Activated naive CD4-positive, alpha-beta T cell treated with anti-CD3 and anti-CD28 coated beads for 36 hours (primary cell): ENCODE data around the gene COL23A1. TPM values are rescaled to one million over a fixed set of nuclear protein-coding genes. Genes with fewer than 3 reads are reported as not detected.

ENCODE experiments used
- CTCF ChIA-PET: fragments of 350-600 bp; sonication (Branson Sonifier 250); formaldehyde crosslinking; loops from one replicate; lab custom pipeline; 2021; ENCODE audit warnings: antibody characterized with exemption; lab: Charles Lee
- DNase-seq: peaks from one replicate; pipeline ENCODE4 v3.0.0-alpha.2; 2020
- H3K27ac Mint-ChIP-seq: one replicate; pipeline ENCODE4 v1.8.0; 2021; ENCODE audit warnings: mild to moderate bottlenecking, mixed read lengths
- H3K27me3 Mint-ChIP-seq: one replicate; pipeline ENCODE4 v1.8.0; 2021; ENCODE audit warnings: low read depth, mixed read lengths
- H3K36me3 Mint-ChIP-seq: one replicate; pipeline ENCODE4 v1.8.0; 2021; ENCODE audit warnings: low read depth, mixed read lengths
- H3K4me1 Mint-ChIP-seq: one replicate; pipeline ENCODE4 v1.8.0; 2021; ENCODE audit warnings: low read depth, mixed read lengths
- H3K4me3 Mint-ChIP-seq: one replicate; pipeline ENCODE4 v1.8.0; 2021; ENCODE audit warnings: mild to moderate bottlenecking, moderate library complexity, mixed read lengths
- H3K9me3 Mint-ChIP-seq: one replicate; pipeline ENCODE4 v1.8.0; 2021; ENCODE audit warnings: mixed read lengths
- intact Hi-C: fragments of 100-400 bp; cut with micrococcal nuclease; formaldehyde crosslinking; loops from one replicate; pipeline ENCODE4 v1.15.1; 2023
- total RNA-seq, 2 experiments: library from RNA; stranded (reverse); gene quantifications; one replicate each; pipeline ENCODE4 v1.2.3, GENCODE V29; 2021

COL23A1 gene
- total RNA-seq, 2 experiments from 2014 or later: 0.07 TPM; not detected in 1

DNA sequence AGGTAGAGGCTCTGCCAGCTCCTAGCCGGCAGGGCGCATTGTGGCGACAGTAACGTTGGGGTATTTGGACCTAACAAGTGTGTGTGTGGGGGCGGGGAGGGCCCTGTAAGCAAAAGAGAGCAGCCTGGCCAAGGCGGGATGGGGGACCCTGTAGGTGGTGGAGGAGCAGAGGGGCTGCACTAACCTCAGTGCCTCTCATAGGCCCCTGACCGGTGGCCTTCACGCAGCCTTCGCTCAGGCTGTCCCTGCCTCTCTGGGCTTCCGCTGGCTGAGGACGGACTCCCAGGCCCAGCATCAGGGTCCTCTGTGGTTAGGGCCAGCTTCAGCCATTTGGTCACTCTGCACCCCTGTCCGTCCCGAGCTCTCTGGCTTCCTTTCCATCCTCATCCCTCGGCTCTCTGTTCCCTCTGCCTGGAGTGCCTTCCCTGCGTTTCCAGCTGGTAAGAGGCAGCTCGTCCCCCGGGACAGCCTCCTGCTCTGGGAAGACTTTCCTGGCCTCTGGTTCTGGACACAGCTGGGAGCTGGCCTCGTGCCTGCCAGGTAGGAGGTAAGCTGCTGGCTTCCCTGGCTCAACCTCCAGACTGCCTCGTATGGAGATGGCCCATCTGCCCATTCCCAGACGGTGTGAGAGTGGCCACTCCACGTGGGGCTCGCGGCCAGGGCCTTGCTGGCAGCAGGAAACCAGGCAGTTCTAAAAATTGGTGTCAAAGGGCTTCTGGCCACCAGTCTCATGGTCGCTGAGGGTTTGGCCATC lies 318.3 kb downstream of the COL23A1 start:
- CTCF ChIA-PET: interaction anchor here (2.4 kb wide), 1 partner anchor 12 kb away, joined by 9 read pairs; no protein-coding TSS in a partner anchor
- DNase-seq: no peak
- Mint-ChIP-seq H3K36me3 (no peaks in the 10 kb centered on the region), H3K27me3 (no peaks in the 10 kb centered on the region), H3K27ac (no peak overlapping the region), H3K4me3 (no peak overlapping the region), H3K9me3 (peaks cover 3% of the 10 kb centered on the region), H3K4me1 (no peaks in the 10 kb centered on the region)
- intact Hi-C loops: no loop called here

DNA sequence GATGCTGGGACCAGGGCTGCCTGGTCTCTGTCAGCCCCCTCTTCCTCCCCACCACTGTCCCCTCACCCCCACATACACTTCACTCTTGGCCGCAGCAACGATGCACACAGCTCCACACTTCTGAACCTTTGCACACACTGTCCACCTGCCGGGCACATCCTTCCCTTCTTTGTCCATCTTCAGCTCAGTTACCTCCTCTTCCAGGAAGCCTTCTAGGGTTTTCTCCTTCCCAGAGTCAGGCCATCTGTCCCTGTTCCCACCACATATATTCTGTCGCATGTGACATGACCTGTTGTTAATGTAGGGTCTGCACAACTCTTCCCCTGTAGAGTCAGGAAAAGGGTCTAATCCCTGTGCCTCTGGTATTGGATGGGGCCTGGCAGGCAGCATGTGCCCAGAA lies 319.0 kb downstream of the COL23A1 start:
- intact Hi-C loops: no loop called here
- H3K4me3 Mint-ChIP-seq: no peak overlapping the region
- no peaks in the 10 kb centered on the region for H3K27me3 Mint-ChIP-seq
- H3K27ac Mint-ChIP-seq: no peak overlapping the region
- CTCF ChIA-PET: interaction anchor here (1.2 kb wide), 1 partner anchor 8 kb away, joined by 3 read pairs; no protein-coding TSS in a partner anchor
- DNase-seq: no peak
- H3K9me3 Mint-ChIP-seq: peaks cover 3% of the 10 kb centered on the region
- H3K4me1 Mint-ChIP-seq: no peaks in the 10 kb centered on the region
- no peaks in the 10 kb centered on the region for H3K36me3 Mint-ChIP-seq

DNA sequence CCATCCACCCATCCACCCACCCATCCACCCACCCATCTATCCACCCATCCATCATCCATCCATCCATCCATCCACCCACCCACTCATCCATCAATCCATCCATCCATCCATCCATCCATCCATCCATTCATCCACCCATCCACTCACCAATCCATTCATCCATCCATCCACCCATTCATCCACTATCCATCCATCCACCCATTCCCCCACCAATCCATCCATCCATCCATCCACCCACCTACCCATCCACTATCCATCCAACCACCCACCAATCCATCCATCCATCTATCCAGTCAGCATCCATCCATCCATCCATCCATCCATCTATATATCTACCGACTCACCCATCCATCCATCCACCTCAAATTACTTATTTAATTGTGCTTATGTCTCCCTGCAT lies 320.7 kb downstream of the COL23A1 start:
- Mint-ChIP-seq H3K9me3 (no peaks in the 10 kb centered on the region), H3K36me3 (no peaks in the 10 kb centered on the region), H3K4me3 (no peak overlapping the region), H3K27me3 (no peaks in the 10 kb centered on the region), H3K27ac (no peak overlapping the region), H3K4me1 (no peaks in the 10 kb centered on the region)
- intact Hi-C loops: no loop called here
- CTCF ChIA-PET: no interaction called here
- no peak for DNase-seq

DNA sequence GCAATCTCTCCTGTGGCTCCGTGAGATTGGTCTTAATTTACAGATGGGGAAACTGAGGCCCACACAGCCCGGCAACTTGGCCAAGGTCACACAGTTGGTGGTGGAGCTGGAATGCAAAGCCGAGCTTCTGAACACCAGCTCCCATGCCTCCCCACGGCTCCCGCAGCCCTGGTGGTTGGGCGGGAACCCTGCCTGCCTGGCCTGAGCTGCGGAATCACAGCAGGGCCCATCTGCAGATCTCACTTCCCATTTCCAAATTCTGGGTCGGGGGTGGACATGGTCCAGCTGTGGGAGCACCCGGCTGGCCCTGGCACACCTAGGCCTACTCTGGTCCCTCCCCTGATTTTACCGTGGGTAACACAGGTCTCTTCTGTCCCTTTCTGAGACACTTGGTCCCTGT lies 322.3 kb downstream of the COL23A1 start:
- Mint-ChIP-seq H3K27ac (no peak overlapping the region), H3K4me3 (no peak overlapping the region)
- CTCF ChIA-PET: no interaction called here

DNA sequence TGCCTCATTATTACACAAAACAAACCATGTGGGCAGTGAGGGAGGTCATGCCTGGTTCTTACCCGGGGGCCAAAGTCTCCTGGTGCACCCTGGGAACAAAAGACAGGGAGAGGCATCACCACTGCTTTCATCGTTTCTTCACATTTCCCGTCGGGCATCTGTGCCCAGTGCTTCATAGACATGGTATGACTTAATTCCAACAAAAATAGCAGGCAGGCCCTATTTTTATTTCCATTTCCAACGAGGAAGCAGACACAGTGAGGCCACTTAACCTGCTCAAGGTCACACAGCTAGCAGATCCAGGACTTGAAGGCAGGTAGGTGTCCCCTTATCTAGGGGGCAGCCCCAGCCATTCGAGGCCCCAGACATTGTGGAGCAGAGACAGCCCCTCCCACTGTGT lies 322.9 kb downstream of the COL23A1 start:
- H3K27ac Mint-ChIP-seq: no peak overlapping the region
- DNase-seq: no peak
- no peak overlapping the region for H3K4me3 Mint-ChIP-seq
- no peaks in the 10 kb centered on the region for H3K4me1 Mint-ChIP-seq
- no peaks in the 10 kb centered on the region for H3K36me3 Mint-ChIP-seq
- no peaks in the 10 kb centered on the region for H3K27me3 Mint-ChIP-seq
- intact Hi-C loops: no loop called here
- CTCF ChIA-PET: no interaction called here
- no peaks in the 10 kb centered on the region for H3K9me3 Mint-ChIP-seq

More for the DNA sequence above, 322.3 kb downstream of the COL23A1 start:
- intact Hi-C loops: no loop called here
- Mint-ChIP-seq H3K4me1 (no peaks in the 10 kb centered on the region), H3K27me3 (no peaks in the 10 kb centered on the region), H3K9me3 (no peaks in the 10 kb centered on the region), H3K36me3 (no peaks in the 10 kb centered on the region)
- no peak for DNase-seq

DNA sequence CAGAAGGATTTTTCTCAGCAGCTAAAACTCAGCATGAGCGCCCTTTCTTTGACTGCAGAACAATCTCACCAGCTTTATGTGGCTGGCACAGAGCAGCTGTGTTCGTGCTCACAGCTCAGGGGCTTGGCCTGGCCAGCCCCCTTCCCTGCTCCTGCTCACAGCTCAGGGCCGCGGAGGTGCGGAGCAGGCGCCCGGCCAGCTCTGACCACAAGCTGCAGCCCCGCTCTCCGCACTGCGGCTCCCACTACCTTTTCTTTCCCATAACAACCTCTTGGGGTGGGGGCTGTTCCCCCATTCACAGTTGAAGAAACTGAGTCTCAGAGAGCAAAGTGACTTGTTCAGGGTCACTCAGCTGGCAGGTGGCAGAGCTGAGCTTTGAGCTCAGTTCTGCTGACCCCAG lies 323.6 kb downstream of the COL23A1 start:
- Mint-ChIP-seq H3K4me1 (no peaks in the 10 kb centered on the region), H3K9me3 (no peaks in the 10 kb centered on the region), H3K27ac (no peak overlapping the region), H3K27me3 (no peaks in the 10 kb centered on the region), H3K4me3 (no peak overlapping the region), H3K36me3 (no peaks in the 10 kb centered on the region)
- CTCF ChIA-PET: no interaction called here
- no peak for DNase-seq
- intact Hi-C loops: no loop called here

DNA sequence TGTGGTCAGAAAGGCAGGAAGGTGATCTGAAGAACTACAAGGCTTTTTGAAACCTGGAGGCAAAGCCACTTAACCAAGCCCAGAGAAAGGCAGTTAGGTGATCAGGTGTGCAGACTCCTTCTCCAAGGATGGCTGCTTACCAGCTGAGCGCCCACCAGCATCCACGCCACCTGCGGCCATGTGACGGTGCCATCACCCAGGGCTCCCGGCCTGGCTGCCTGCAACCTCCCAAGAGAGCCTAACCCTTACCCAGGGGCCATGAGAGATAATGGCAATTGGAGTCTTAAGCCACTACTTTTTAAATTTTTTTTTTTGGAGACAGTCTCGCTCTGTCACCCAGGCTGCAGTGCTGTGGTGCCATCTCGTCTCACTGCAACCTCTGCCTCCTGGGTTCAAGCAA lies 324.4 kb downstream of the COL23A1 start:
- no peak for DNase-seq
- H3K27ac Mint-ChIP-seq: no peak overlapping the region
- CTCF ChIA-PET: interaction anchor here (0.7 kb wide), 1 partner anchor 12 kb away, joined by 4 read pairs; no protein-coding TSS in a partner anchor
- H3K27me3 Mint-ChIP-seq: no peaks in the 10 kb centered on the region
- no peaks in the 10 kb centered on the region for H3K36me3 Mint-ChIP-seq
- no peaks in the 10 kb centered on the region for H3K4me1 Mint-ChIP-seq
- intact Hi-C loops: no loop called here
- H3K9me3 Mint-ChIP-seq: no peaks in the 10 kb centered on the region
- H3K4me3 Mint-ChIP-seq: no peak overlapping the region

DNA sequence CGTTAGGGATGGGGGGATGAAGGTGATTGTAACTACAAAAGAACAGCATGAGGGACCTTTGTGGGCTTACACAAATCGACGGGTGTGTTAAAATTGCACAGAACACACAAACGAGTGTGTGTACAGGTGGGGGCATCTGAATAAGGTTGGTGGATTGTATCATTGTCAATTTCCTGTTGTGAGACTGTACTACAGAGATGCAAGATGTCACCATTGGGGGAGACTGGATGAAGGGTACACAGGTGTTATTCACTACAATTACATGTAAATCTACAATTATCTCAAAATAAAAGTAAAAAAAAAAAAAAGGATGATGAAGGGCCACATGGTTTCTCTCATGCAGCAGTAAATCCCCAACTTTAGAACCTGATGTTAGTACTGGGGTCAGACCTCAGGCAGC lies 326.1 kb downstream of the COL23A1 start:
- no peaks in the 10 kb centered on the region for H3K27me3 Mint-ChIP-seq
- H3K4me3 Mint-ChIP-seq: no peak overlapping the region
- no peaks in the 10 kb centered on the region for H3K4me1 Mint-ChIP-seq
- CTCF ChIA-PET: no interaction called here
- no peak for DNase-seq
- H3K36me3 Mint-ChIP-seq: no peaks in the 10 kb centered on the region
- intact Hi-C loops: no loop called here
- no peaks in the 10 kb centered on the region for H3K9me3 Mint-ChIP-seq
- H3K27ac Mint-ChIP-seq: no peak overlapping the region

DNA sequence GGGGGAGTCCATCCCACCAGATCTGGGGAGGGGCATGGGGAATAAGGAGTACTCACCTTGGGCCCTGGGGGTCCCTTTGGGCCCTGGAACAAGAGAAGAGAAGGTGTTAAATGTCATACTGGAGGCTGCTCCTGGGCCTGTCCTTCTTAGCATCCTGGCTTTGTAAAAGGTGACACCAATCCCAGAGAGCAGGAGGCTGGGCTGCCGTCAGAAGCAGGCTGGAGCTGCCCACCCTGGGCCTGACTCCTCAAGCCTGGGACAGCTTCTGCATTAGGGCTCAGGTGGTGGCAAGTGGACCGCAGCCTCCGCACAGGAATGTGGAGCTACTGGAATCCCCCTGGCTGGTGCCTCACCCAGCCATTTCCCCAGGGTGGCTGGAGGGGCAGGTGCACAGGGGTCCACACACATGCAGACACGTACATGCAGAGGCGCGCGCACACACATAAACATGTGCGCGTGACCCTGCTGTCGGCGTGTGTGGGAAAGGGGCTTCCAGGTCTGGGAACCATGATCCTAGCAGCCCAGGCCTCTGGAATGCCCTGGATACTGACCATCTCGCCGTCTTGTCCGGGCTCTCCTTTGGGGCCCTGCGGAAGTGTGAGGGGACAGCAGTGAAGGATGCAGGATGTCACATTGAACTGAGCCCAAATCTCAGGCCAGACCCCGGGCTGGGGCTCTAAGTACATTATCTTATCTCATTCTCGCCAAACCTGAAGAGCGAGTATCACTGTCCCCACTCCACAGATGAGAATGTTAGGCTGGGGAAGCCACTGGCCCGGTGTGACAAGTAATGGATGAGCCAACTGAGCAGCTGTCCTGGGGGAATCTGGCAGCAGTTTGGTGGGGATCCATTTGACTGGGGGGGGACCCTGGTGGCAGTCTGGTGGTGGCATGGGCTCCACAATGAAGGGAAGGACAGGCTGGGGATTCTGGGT lies 328.3 kb downstream of the COL23A1 start:
- CTCF ChIA-PET: no interaction called here
- H3K9me3 Mint-ChIP-seq: no peaks in the 10 kb centered on the region
- H3K27me3 Mint-ChIP-seq: no peaks in the 10 kb centered on the region
- DNase-seq: no peak
- no peaks in the 10 kb centered on the region for H3K4me1 Mint-ChIP-seq
- intact Hi-C loops: no loop called here
- no peak overlapping the region for H3K27ac Mint-ChIP-seq
- no peaks in the 10 kb centered on the region for H3K36me3 Mint-ChIP-seq
- H3K4me3 Mint-ChIP-seq: no peak overlapping the region

DNA sequence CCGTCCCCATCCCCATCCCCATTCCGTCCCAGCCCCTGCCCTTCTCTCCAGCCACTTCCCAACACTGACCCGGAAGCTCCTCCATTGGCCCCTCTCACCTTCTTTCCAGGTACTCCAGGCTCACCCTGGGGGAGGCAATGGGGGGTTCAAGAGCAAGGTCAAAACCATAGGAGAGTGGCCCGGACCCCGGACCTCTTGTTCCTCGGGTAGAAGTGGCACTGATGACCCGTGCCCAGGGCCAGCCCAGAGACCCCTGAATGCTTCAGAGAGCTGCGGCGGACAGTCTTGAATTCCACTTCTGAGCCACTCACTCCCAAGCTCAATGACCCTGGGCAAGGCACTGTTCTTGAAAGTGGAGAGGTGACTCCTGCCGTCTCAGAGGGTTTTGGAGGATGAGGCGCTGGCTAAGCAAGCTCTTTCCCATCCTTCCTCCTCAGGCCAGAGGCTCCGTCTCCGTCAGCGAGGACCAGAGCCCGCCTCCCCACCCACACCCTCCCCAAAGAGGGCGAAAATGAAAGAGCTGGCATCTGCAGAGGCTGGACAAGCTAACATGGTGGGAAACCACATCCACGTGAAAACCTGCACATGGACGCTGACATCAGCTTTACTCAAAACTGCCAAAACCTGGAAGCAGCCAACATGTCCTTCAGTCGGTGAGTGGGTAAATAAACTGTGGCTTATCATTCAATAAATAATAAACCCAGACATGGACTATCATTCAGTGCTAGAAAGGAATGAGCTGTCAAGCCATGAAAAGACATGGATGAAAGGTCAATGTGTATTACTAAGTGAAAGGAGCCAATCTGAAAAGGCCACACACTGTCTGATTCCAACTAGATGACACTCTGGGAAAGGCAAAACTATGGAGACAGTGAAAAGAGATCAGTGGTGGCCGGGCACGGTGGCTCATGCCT lies 330.3 kb downstream of the COL23A1 start:
- Mint-ChIP-seq H3K27ac (no peak overlapping the region), H3K4me3 (no peak overlapping the region), H3K36me3 (no peaks in the 10 kb centered on the region), H3K4me1 (no peaks in the 10 kb centered on the region), H3K9me3 (no peaks in the 10 kb centered on the region), H3K27me3 (no peaks in the 10 kb centered on the region)
- no peak for DNase-seq
- CTCF ChIA-PET: no interaction called here
- intact Hi-C loops: no loop called here

DNA sequence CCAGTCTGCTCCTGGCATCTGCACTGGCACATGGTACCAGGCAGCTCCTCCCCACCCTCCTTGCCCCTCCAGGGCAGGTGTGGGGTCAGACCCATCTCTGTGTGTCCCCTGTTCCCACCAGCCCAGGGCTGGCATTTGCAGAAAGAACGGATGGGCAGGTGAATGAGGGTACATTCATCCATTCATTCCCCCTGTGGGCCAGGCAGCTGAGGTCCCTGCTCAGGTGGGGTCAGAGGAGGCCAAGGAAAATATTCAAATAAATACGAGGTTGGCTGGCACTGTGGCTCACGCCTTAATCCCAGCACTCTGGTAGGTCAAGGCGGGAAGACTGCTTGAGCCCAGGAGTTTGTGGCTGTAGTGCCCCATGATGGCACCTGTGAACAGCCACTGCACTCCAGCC lies 332.5 kb downstream of the COL23A1 start:
- no peak overlapping the region for H3K4me3 Mint-ChIP-seq
- CTCF ChIA-PET: no interaction called here
- no peaks in the 10 kb centered on the region for H3K36me3 Mint-ChIP-seq
- no peak overlapping the region for H3K27ac Mint-ChIP-seq
- no peaks in the 10 kb centered on the region for H3K9me3 Mint-ChIP-seq
- H3K4me1 Mint-ChIP-seq: no peaks in the 10 kb centered on the region
- no peaks in the 10 kb centered on the region for H3K27me3 Mint-ChIP-seq
- intact Hi-C loops: no loop called here
- DNase-seq: no peak

DNA sequence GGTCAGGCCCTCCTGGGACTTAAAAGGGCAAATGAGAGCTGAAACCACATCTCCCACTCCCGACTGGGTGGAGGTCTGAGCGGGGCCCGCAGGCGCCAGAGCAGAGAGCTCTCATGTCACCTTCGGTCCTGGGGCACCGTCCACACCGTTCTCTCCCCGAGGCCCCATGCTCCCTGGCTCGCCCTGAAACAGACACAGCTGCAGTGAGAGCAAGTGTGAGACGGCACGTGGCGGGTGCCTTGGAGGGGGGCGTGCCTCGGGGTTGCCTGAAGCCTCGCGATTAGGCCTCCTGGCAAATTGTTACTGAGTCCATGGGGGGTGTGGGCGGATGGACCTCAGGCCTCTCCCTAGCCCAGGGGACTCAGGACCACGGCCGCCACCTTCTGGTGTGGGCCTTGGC lies 333.4 kb downstream of the COL23A1 start:
- CTCF ChIA-PET: no interaction called here
- Mint-ChIP-seq H3K27me3 (no peaks in the 10 kb centered on the region), H3K9me3 (no peaks in the 10 kb centered on the region), H3K4me1 (no peaks in the 10 kb centered on the region), H3K4me3 (no peak overlapping the region), H3K36me3 (no peaks in the 10 kb centered on the region), H3K27ac (no peak overlapping the region)
- no peak for DNase-seq
- intact Hi-C loops: no loop called here
